ENCODE measurements around the gene GATC.
"Not testable (repeated sequence)": the region's sequence is repeated elsewhere in the genome, so short reads cannot be mapped to it uniquely, and the experiment has no call there.

The GATC gene

DNA sequence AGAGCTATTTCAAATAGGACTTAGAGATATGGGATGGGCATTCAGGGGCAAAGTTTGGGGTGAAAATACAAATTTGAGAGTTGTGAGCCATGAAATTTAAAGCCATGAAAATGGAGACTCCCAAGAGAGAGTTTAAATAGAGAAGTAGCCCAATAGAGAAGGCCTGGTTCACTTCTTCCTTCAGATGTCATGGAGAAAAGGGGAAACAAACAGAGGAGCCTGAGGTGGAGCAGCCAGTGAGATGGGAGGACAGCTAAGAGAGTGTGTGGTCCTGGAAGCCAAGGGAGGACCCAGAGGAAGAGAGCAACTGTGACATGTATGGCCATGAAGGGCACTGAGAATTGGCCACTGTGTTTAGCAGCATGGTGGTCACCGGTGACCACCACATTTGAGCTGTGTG, 37.4 kb downstream of the GATC start:
- H3K27me3 ChIP-seq (replicated peaks; ENCODE audit: control insufficient read depth, insufficient read depth, low read length, poor library complexity, severe bottlenecking), result no peaks in the 10 kb centered on the region
- DNase-seq, result no peak

DNA sequence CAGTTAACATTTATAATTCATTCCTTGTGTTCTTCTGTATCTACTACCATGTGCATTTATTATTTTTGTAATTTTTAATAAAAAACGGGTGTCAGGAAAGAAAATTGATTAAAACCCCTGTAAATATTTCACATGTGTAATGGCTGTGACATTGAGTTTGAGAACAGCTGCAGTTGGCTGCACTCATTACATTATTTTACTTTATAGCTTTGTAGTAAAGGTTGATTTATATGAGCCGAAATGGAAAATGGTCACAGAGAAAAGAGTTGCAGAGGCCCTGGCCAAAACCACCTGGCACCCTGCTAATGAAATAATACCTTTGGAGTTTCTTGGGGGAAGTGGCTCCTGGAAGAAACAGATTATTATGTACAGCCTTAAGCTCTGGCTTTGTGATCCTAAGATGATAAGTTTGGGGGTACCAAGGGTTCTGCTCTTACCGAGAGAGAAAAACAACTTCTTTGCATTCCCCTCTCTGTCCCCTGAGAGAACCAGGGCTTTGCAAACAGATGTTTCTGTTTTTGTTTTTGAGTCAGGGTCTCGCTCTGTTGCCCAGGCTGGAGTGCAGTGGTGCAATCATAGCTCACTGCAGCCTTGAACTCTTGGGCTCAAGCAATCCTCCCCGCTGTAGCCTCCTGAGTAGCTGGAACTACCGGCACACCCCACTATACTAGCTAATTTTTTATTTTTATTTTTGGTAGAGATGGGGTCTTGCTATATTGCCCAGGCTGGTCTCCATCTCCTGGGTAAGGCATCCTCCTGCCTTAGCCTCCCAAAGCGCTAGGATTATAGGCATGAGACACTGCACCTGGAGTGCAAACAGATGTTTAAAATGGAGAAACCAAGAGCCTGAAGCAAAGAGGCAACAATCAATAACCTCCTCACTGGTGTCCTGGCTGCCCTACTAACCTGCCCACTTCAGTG, 40.0 kb downstream of the GATC start:
- no peak for DNase-seq
- H3K9me3 ChIP-seq (ENCODE audit: control insufficient read depth, low read length), result no peaks in the 10 kb centered on the region
- no peaks in the 10 kb centered on the region for H3K36me3 ChIP-seq (ENCODE audit: control insufficient read depth, insufficient read depth, low read length)
- H3K27me3 ChIP-seq (replicated peaks; ENCODE audit: control insufficient read depth, insufficient read depth, low read length, poor library complexity, severe bottlenecking), result no peaks in the 10 kb centered on the region
- H3K27ac ChIP-seq (ENCODE audit: insufficient read depth, low read length, poor library complexity, severe bottlenecking), result no peak overlapping the region
- no peaks in the 10 kb centered on the region for H3K4me1 ChIP-seq (ENCODE audit: control insufficient read depth, insufficient read depth, low read length, poor library complexity, severe bottlenecking)
- no peak overlapping the region for H3K4me3 ChIP-seq (ENCODE audit: insufficient read depth, low read depth, low read length, poor library complexity, severe bottlenecking)

More for the DNA sequence above, 37.4 kb downstream of the GATC start:
- Histone ChIP-seq H3K27ac (ENCODE audit: insufficient read depth, low read length, poor library complexity, severe bottlenecking) (no peak overlapping the region), H3K9me3 (ENCODE audit: control insufficient read depth, low read length) (no peaks in the 10 kb centered on the region), H3K4me3 (ENCODE audit: insufficient read depth, low read depth, low read length, poor library complexity, severe bottlenecking) (no peak overlapping the region), H3K36me3 (ENCODE audit: control insufficient read depth, insufficient read depth, low read length) (no peaks in the 10 kb centered on the region), H3K4me1 (ENCODE audit: control insufficient read depth, insufficient read depth, low read length, poor library complexity, severe bottlenecking) (no peaks in the 10 kb centered on the region)

DNA sequence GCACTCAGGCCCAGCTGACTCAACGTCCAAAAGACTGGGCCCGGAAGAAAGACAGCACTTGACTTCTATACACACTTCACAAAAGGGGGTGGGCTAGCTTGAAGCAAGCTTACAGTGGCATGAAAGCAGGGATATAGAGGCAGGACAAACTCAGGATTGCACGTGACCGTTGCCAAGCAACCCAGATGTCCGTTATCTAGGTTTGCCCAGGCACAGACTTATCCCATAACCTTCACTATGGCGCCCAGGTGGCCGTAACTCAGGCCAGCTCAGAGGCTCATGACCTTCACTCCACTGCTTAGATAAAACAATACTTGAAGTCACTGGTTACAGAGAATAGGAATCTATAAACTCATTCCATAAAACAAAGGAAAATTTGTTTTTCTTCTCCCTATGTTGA, 41.3 kb downstream of the GATC start:
- not testable (repeated sequence) for H3K36me3 ChIP-seq (ENCODE audit: control insufficient read depth, insufficient read depth, low read length); H3K27ac ChIP-seq (ENCODE audit: insufficient read depth, low read length, poor library complexity, severe bottlenecking); H3K9me3 ChIP-seq (ENCODE audit: control insufficient read depth, low read length); H3K4me1 ChIP-seq (ENCODE audit: control insufficient read depth, insufficient read depth, low read length, poor library complexity, severe bottlenecking); H3K4me3 ChIP-seq (ENCODE audit: insufficient read depth, low read depth, low read length, poor library complexity, severe bottlenecking); H3K27me3 ChIP-seq (replicated peaks; ENCODE audit: control insufficient read depth, insufficient read depth, low read length, poor library complexity, severe bottlenecking); DNase-seq

DNA sequence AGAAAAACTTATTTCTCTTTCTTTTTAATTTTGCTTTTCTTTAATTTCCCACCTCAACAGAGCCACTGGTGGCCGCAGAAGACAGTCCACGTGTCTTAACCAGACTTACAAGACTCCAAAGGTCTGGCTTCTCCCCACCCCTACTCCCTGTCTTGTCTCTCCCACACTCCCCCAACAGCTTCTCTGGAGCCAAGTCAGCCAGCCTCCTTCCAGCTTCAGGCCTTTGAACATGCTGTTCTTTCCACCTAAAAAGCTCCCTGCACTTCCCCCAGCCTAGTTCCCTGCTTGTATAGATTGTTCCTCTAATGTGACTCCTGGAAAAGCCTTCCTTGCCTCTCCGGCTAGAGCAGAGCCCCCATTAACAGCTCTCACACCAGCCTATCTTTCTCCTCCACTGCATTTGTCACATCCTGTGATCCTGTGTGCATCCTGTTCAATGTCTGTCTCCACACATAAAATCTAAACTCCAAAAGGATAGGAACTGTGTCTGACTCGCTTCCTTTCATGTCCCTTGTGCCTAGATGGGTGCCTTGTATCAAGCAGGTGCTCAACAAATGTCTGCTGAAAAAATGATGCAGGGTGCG, 41.9 kb downstream of the GATC start:
- Histone ChIP-seq H3K4me3 (ENCODE audit: insufficient read depth, low read depth, low read length, poor library complexity, severe bottlenecking) (no peak overlapping the region), H3K4me1 (ENCODE audit: control insufficient read depth, insufficient read depth, low read length, poor library complexity, severe bottlenecking) (no peaks in the 10 kb centered on the region), H3K9me3 (ENCODE audit: control insufficient read depth, low read length) (no peaks in the 10 kb centered on the region), H3K36me3 (ENCODE audit: control insufficient read depth, insufficient read depth, low read length) (no peaks in the 10 kb centered on the region), H3K27ac (ENCODE audit: insufficient read depth, low read length, poor library complexity, severe bottlenecking) (no peak overlapping the region), H3K27me3 (replicated peaks; ENCODE audit: control insufficient read depth, insufficient read depth, low read length, poor library complexity, severe bottlenecking) (no peaks in the 10 kb centered on the region)
- no peak for DNase-seq

DNA sequence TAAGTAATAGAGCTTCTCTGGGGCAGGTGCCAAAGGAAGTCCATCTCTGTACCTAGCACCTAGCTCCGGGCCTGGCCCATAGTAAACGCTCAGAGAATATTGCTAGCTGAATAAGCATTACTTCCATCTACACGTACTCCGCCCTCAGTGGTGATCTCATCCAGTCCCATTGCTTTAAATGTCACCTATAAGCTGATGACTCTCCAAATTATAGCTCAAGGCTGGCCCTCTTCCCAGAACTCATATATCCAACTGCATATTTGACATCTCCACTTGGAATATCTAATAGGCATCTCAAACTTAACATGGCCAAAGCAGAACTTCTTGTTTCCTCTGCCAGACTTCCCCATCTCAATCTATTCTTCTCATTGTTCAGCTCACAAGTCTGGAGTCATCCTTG, 42.8 kb downstream of the GATC start:
- H3K27me3 ChIP-seq (replicated peaks; ENCODE audit: control insufficient read depth, insufficient read depth, low read length, poor library complexity, severe bottlenecking), result no peaks in the 10 kb centered on the region
- H3K36me3 ChIP-seq (ENCODE audit: control insufficient read depth, insufficient read depth, low read length), result no peaks in the 10 kb centered on the region
- H3K27ac ChIP-seq (ENCODE audit: insufficient read depth, low read length, poor library complexity, severe bottlenecking), result no peak overlapping the region
- no peaks in the 10 kb centered on the region for H3K9me3 ChIP-seq (ENCODE audit: control insufficient read depth, low read length)
- H3K4me1 ChIP-seq (ENCODE audit: control insufficient read depth, insufficient read depth, low read length, poor library complexity, severe bottlenecking), result no peaks in the 10 kb centered on the region
- no peak overlapping the region for H3K4me3 ChIP-seq (ENCODE audit: insufficient read depth, low read depth, low read length, poor library complexity, severe bottlenecking)
- DNase-seq, result no peak

DNA sequence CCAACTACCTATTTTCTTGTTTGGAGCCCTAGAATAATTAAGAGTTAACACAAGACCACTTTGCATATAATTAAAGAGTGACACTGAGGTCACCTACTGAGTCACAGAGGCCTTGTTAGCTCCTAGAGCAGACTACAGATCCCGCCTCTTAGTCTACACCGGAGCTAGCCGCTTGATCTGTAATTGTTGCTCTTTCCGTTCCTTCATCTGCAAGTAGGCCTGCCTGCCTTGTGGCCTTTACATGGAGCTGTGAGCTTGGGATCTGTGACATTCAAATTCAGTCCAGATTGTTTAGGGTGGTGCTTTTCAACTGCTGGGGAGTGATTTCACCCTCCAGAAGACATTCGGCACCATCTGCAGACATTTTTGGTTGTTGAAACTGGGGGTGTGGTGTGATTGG, 44.1 kb downstream of the GATC start:
- no peaks in the 10 kb centered on the region for H3K36me3 ChIP-seq (ENCODE audit: control insufficient read depth, insufficient read depth, low read length)
- DNase-seq, result no peak

DNA sequence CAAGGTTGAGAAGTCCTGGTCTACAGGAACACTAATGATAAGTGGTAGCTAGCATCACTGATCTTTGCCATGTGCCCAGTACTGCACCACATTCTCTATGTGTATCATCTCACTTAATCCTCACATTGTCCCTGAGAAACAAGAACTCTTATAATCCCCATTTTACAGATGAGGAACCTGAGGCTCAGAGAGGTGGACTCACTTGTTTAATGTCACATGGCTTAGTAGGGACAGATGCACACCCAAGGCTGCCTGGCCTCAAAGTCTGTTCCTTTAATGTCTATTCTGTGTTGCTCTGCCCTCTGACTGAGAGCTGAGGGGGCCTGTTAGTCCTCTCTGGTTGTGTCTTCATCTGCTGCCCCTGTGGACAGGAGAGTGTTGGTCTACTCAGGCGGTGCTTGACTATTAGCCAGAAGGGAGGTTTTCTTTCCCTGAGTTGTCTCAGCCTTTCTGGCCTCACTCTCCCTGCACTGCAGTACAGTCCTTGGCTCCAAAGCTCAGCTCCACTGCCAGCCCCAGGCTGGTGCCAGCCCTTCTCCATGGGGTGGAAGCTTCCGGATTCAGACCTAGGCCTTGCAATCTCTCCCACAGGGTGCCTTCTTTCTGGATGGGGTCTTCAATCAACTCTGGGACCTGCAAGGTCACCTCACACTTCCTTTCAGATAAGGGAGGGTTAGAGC, 44.7 kb downstream of the GATC start:
- peaks cover 4% of the 10 kb centered on the region for H3K4me1 ChIP-seq (ENCODE audit: control insufficient read depth, insufficient read depth, low read length, poor library complexity, severe bottlenecking)
- no peaks in the 10 kb centered on the region for H3K27me3 ChIP-seq (replicated peaks; ENCODE audit: control insufficient read depth, insufficient read depth, low read length, poor library complexity, severe bottlenecking)
- H3K9me3 ChIP-seq (ENCODE audit: control insufficient read depth, low read length), result no peaks in the 10 kb centered on the region

More for the DNA sequence above, 44.1 kb downstream of the GATC start:
- Histone ChIP-seq H3K27me3 (replicated peaks; ENCODE audit: control insufficient read depth, insufficient read depth, low read length, poor library complexity, severe bottlenecking) (no peaks in the 10 kb centered on the region), H3K9me3 (ENCODE audit: control insufficient read depth, low read length) (no peaks in the 10 kb centered on the region), H3K4me1 (ENCODE audit: control insufficient read depth, insufficient read depth, low read length, poor library complexity, severe bottlenecking) (peaks cover 3% of the 10 kb centered on the region), H3K27ac (ENCODE audit: insufficient read depth, low read length, poor library complexity, severe bottlenecking) (no peak overlapping the region), H3K4me3 (ENCODE audit: insufficient read depth, low read depth, low read length, poor library complexity, severe bottlenecking) (no peak overlapping the region)

DNA sequence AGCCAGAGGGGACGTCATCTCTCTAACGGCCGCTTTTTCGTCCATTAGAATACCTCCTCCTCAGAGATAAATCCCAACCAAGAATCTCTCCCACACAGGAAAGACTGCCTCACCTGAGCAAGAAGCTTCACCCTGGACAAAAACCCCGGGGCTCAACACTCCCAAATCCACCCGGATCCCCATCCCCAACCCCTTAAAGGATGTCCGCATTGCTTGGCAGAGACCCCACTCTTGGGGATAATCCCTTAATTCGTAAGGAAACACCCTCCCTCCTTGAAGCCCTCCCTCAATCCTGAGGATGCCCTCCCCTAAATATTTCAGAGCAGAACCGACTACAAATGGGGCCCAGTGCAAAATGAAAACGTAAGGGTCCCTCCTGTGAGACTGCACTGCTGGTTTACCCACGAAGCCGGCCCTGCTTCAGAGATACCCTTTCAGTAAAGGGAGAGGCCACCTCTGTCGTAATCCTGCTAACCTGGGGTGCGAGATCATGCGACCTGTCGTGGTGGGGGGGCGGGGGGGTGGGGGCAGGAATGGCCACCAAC, 49.0 kb downstream of the GATC start:
- H3K27ac ChIP-seq (ENCODE audit: insufficient read depth, low read length, poor library complexity, severe bottlenecking), result peak overlapping the region; percentile 81
- DNase-seq, result no peak
- no peaks in the 10 kb centered on the region for H3K27me3 ChIP-seq (replicated peaks; ENCODE audit: control insufficient read depth, insufficient read depth, low read length, poor library complexity, severe bottlenecking)
- no peaks in the 10 kb centered on the region for H3K36me3 ChIP-seq (ENCODE audit: control insufficient read depth, insufficient read depth, low read length)
- H3K4me1 ChIP-seq (ENCODE audit: control insufficient read depth, insufficient read depth, low read length, poor library complexity, severe bottlenecking), result peaks cover 16% of the 10 kb centered on the region
- H3K4me3 ChIP-seq (ENCODE audit: insufficient read depth, low read depth, low read length, poor library complexity, severe bottlenecking), result peak overlapping the region; percentile 91
- H3K9me3 ChIP-seq (ENCODE audit: control insufficient read depth, low read length), result no peaks in the 10 kb centered on the region

More for the DNA sequence above, 44.7 kb downstream of the GATC start:
- no peak overlapping the region for H3K4me3 ChIP-seq (ENCODE audit: insufficient read depth, low read depth, low read length, poor library complexity, severe bottlenecking)
- H3K27ac ChIP-seq (ENCODE audit: insufficient read depth, low read length, poor library complexity, severe bottlenecking), result no peak overlapping the region
- no peak for DNase-seq
- H3K36me3 ChIP-seq (ENCODE audit: control insufficient read depth, insufficient read depth, low read length), result no peaks in the 10 kb centered on the region

DNA sequence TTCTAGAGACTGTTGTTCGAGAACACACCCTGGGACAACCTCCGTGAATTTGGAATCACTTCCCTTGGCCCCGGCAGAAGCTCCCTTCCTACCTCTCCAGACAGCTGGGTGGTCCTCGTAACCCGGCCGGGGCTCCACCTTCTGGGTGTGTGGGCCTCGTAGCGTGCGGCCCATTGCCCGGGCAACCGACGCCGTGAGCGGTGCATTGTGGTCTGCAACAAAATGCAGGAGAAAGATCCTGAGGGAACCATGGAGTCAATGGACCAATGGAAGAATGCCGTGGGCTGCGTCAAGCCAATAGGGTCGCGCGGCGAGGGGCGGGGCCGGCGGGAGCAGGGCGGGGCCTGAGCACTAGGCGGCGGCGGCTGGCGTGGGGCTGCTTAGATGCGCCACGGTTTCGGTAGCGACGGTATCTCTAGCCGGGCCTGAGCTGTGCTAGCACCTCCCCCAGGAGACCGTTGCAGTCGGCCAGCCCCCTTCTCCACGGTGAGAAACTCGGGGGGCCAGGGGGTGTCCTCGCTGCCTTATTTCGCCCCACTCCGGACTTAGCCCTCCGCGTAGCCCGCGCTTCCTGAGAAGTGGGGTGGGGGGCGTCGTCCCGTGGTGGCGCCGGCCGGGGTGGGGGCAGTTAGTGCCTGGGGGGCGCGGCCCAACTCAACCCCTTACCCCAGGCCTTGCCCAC, 49.6 kb downstream of the GATC start, which contains the start of gene DYNLL1:
DYNLL1 (plus strand) TSS at position 383 of the 682 bp plus-strand sequence. CDS start 309 bp downstream, outside the sequence.
- Histone ChIP-seq H3K4me3 (ENCODE audit: insufficient read depth, low read depth, low read length, poor library complexity, severe bottlenecking) (peak within 1 kb of the TSS; percentile 91), H3K36me3 (ENCODE audit: control insufficient read depth, insufficient read depth, low read length) (no peaks in the 10 kb centered on the region), H3K4me1 (ENCODE audit: control insufficient read depth, insufficient read depth, low read length, poor library complexity, severe bottlenecking) (peaks cover 16% of the 10 kb centered on the region), H3K9me3 (ENCODE audit: control insufficient read depth, low read length) (no peaks in the 10 kb centered on the region), H3K27me3 (replicated peaks; ENCODE audit: control insufficient read depth, insufficient read depth, low read length, poor library complexity, severe bottlenecking) (no peaks in the 10 kb centered on the region), H3K27ac (ENCODE audit: insufficient read depth, low read length, poor library complexity, severe bottlenecking) (peak within 1 kb of the TSS; percentile 81)
- DNase-seq, result peak; percentile 95 to 96 (median 95)
